Stimulated activated CD4-positive, alpha-beta T cell treated with anti-CD3 and anti-CD28 coated beads, Interleukin-1b, Interleukin-23, amount 100 ng/mL, for 1 hour (primary cell): ENCODE results near the gene CDK5R2.
"Not testable (repeated sequence)": the region's sequence is repeated elsewhere in the genome, so short reads cannot be mapped to it uniquely, and the experiment has no call there.

Source experiments
- DNase-seq, 2 donors: peaks; one replicate each; pipeline ENCODE4 v3.0.0-alpha.2; 2020; ENCODE audit warnings: low read depth in 2 of 2

Gene CDK5R2

DNA sequence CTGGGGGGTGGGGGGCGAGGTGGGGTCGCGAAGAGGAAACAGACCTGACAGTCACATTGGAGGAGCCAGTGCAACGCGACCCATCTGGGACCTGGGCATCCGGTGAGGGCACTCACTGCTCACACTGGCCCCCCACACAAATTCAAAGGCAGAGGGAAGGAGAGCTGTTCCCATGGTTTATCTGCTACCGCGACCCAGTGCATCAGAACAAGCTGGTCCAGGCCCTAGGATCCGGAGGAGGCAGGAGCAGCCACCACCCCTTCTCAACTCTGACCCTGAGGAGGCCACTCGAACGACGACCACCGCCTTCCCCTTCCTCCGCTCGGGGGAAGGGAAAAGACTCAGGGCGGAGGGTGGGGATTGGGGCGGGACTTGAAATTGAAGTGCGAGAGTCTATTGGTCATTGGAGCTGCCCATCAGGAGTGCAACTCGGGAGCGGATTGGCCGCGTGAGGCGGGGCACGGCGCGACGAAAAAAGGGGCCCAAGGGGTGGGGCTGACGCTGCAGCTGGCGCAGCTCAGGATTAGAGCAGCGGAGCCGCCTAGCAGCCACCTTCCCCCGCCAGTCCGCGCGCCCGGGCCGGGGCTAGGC is at the start of gene CDK5R2:
TSS of gene CDK5R2 (plus strand) at position 526 of the 591 bp plus-strand sequence. CDS start 155 bp downstream, outside the sequence.
- DNase-seq = peak in 1 of 2 donors; percentile 51

GRCh38 chr2:218910741-218911140 is 48.7 kb upstream of the CDK5R2 start:
- DNase-seq = no peak

GRCh38 chr2:218920504-218920903 is 39.0 kb upstream of the CDK5R2 start:
- DNase-seq = no peak

DNA sequence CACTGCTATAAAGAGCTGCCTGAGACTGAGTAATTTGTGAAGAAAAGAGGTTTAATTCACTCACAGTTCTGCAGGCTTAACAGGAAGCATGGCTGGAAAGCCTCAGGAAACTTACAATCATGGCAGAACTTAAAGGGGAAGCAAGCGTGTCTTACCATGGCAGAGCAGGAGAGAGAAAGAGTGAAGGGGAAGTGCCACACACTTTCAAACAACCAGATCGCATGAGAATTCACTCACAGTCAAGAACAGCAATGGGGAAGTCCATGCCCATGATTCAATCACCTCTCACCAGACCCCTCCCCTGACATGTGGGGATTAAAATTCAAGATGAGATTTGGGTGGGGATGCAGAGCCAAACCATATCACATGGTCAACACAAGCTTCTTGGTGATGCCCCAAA is 34.7 kb upstream of the CDK5R2 start:
- no peak for DNase-seq

- DNase-seq = no peak
Measured at GRCh38 chr2:218925434-218925833, 34.0 kb upstream of the CDK5R2 start.

GRCh38 chr2:218927422-218927821 is 32.0 kb upstream of the CDK5R2 start:
- no peak for DNase-seq

GRCh38 chr2:218927876-218928275 is 31.6 kb upstream of the CDK5R2 start:
- DNase-seq = no peak

GRCh38 chr2:218930488-218930887 is 29.0 kb upstream of the CDK5R2 start:
- not testable (repeated sequence) for DNase-seq

- not testable (repeated sequence) for DNase-seq
Measured at GRCh38 chr2:218931751-218932150, 27.7 kb upstream of the CDK5R2 start.

DNA sequence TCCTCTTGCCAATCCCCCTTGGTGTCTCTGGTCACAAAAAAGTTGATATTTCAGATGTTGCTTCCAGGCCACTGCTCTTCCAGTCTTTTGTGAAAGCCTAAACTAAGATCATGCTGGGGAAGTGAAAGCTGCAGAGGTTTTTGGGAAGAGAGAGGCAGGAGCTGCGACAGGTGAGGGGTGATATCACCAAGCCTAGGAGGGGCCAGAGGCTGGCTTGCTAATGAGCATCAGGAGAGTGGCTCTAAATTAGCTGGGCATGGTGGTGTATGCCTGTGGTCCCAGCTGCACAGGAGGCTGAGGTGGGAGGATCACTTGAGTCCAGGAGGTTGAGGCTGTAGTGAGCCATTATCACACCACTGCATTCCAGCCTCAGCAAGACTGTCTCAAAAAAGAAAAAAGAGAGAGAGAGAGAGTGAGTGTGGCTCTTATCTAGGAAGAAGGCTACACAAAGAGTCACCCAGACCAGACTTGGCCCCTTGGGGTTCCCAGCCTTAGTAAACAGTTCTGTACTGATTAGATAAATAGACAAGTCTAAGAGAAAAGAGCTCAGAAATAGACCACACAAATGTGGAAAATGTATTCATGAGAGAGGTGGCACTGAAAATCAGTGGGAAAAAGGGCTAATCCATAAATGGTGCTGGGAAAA is 14.6 kb upstream of the CDK5R2 start:
- no peak for DNase-seq

GRCh38 chr2:218946621-218947020 is 12.8 kb upstream of the CDK5R2 start:
- DNase-seq = no peak

GRCh38 chr2:218952160-218952559 is 7.3 kb upstream of the CDK5R2 start:
- DNase-seq = no peak

- DNase-seq = no peak
Measured at GRCh38 chr2:218953366-218953954, 6.0 kb upstream of the CDK5R2 start.

- DNase-seq = no peak
Measured at GRCh38 chr2:218954541-218955300, 4.7 kb upstream of the CDK5R2 start.

GRCh38 chr2:218956039-218956438 is 3.4 kb upstream of the CDK5R2 start:
- no peak for DNase-seq

DNA sequence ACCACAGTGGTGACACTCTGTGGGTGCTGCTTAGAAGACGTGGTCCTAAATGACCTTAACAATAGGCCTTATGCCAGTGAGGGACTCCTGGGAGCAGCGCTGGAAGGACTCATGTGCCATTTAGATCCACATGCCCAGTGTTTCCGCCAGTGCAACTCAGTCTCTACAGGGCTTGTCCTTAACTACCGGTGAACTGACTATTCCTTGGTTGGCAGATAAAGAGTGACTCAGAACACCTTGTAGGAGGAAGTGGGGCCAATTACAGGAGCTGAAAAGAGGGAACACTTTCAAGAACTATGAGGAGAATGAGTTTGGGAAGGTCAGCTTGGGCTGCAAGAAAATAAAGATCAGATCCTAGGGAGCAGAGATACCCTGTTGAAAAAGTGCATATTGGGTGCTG is 1.8 kb upstream of the CDK5R2 start:
- DNase-seq = no peak

DNA sequence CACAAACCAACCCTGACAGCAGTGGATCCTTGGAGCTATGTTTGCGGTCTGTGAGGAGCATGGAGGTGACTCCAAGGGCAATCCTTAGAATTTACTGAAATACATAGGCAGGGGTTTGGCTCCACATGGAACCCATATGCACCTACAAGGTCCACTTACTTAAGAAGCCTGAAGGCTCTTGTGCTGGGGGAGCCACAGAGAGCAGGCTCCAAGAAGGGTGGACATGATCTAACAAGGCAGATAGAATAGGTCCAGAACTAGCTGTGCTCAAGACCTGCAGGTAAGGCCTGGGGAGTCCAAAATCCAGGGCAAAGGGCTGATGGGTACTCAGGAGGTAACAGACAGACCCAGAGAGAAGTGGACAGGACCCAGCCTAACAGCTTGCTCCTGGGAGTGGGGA is 1.2 kb upstream of the CDK5R2 start:
- DNase-seq = no peak

- DNase-seq = no peak
Measured at GRCh38 chr2:218959761-218960308, 369 bp downstream of the CDK5R2 start.

DNA sequence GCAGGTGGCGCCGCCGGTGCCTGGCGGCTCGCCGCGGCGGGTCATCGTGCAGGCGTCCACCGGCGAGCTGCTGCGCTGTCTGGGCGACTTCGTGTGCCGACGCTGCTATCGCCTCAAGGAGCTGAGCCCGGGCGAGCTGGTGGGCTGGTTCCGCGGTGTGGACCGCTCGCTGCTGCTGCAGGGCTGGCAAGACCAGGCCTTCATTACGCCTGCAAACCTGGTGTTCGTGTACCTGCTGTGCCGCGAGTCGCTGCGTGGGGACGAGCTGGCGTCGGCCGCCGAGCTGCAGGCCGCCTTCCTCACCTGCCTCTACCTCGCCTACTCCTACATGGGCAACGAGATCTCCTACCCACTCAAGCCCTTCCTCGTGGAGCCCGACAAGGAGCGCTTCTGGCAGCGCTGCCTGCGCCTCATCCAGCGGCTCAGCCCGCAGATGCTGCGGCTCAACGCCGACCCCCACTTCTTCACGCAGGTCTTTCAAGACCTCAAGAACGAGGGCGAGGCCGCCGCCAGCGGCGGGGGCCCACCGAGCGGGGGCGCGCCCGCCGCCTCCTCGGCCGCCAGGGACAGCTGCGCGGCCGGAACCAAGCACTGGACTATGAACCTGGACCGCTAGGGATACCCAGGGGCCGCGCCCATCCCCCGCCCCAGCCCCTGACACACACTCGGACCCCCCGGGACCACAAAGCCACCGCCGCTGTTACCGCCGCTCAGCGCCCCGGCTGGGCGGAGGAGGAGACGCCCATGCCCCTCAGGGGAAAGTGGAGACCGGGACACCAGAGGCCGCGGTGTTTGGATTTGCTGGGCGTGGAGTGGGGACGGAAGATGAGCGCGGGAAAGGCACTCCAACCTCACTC is 1.1 kb downstream of the CDK5R2 start:
- DNase-seq = no peak

DNA sequence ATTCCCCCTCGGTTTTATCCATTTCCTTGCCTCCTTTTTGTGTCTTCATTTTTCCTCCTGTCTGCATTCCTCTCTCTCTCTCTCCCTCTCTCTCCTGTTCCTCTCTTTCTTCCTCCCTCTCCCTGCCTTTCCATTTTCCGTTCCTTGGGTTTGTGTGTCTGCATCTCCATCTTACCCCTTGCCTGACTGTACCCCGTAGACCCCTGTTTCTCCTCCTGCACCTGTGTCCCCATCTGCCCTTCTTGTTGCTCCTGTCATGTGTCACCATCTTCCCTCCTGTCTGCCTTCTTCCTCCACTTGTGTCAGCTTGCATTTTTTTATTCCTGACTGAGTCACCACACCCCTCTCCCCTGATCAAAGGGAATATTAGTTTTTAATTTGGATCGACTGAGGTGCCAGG is 1.8 kb downstream of the CDK5R2 start:
- DNase-seq = no peak
